22Rv1 (cell line): ENCODE results near the gene AMN.

Experiments
- ZFX ChIP-seq: fragments of 450-650 bp; IDR thresholded peaks from 2 replicates; pipeline ENCODE4 v1.6.1; 2017; ENCODE audit warnings: antibody characterized with exemption, borderline replicate concordance
- TF ChIP-seq, protein P1 (sequence below): fragments of 450-650 bp; IDR thresholded peaks from 2 replicates; pipeline ENCODE4 v1.5.1; 2017; ENCODE audit warnings: mild to moderate bottlenecking

DNA sequence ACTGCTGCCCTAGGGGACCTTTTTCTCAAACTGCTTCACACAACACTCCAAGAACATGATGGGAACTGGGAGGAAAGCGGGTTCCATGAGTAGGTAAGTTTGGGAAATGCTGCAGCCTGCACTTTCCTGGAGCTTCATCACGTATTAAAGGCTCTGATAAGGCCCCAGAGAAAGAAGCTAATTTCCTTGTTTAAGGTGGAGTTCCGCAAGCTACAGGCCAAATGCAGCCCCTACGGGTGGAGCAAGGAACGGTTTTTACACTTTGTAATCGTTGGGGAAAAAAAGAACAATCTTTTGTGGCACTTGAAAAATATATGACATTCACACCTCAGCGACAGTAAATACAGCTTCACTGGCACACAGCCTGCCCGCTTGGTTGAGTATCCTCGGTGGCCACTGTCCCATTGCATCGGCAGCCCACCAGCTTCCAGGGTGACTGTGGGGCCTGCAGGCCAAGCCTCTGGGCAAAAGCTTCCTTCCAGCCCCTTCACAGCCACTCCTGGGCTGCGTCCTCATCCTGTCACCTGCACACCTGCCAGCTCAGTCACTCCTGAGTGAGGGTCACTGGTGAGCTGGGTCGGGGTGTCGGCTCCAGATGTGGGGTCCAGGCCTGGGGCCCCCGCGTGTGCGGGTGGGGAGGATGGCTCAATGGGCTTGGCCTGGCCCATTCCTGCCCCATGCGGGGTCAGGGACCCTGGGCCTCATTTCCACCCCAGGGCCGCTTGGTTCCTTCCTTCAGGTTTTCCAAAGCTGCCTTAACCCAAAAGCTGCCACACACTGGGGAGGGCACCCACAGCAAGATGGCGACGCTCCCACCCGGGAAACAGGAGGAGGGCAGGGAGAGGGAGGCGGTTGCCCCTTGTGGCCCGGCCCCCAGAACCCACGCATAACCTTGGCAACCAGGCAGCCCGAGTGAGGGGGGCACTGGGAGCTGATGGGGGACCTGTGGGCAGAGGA is 2.4 kb downstream of the AMN start:
- TF ChIP-seq, protein P1, sequence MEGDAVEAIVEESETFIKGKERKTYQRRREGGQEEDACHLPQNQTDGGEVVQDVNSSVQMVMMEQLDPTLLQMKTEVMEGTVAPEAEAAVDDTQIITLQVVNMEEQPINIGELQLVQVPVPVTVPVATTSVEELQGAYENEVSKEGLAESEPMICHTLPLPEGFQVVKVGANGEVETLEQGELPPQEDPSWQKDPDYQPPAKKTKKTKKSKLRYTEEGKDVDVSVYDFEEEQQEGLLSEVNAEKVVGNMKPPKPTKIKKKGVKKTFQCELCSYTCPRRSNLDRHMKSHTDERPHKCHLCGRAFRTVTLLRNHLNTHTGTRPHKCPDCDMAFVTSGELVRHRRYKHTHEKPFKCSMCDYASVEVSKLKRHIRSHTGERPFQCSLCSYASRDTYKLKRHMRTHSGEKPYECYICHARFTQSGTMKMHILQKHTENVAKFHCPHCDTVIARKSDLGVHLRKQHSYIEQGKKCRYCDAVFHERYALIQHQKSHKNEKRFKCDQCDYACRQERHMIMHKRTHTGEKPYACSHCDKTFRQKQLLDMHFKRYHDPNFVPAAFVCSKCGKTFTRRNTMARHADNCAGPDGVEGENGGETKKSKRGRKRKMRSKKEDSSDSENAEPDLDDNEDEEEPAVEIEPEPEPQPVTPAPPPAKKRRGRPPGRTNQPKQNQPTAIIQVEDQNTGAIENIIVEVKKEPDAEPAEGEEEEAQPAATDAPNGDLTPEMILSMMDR, result no peak
- no peak for TF ChIP-seq ZFX
